Panc1 (cell line): ENCODE data around the gene CCDC146. TPM values are rescaled to one million over a fixed set of nuclear protein-coding genes. Genes with fewer than 3 reads are reported as not detected.
"Not testable (repeated sequence)": the region's sequence is repeated elsewhere in the genome, so short reads cannot be mapped to it uniquely, and the experiment has no call there.

ENCODE experiments used
- ATAC-seq: fragments of 200-7000 bp; cut with Tn5 transposase; 2 replicates; pipeline ENCODE4 v1.9.1; 2020; ENCODE audit warnings: mild to moderate bottlenecking, moderate library complexity
- BruUV-seq: library from RNA; stranded (reverse); fragments of 400-500 nt; replicated peaks from 2 replicates; lab custom pipeline; 2021; lab: Mats Ljungman, UMichigan
- CTCF ChIA-PET: fragments of 300-600 bp; sonication (Branson Sonifier 250); formaldehyde crosslinking; loops from one replicate; lab custom pipeline; 2022; ENCODE audit warnings: antibody characterized with exemption; lab: Charles Lee
- POLR2A ChIA-PET: fragments of 300-600 bp; sonication (Branson Sonifier 250); formaldehyde crosslinking; loops from one replicate; lab custom pipeline; 2022; ENCODE audit warnings: antibody characterized with exemption; lab: Charles Lee
- DNase-seq: peaks from one replicate; pipeline ENCODE4 v3.0.0-alpha.2; 2010; ENCODE audit warnings: low read depth, low spot score
- H3K27ac ChIP-seq: 2 replicates; pipeline ENCODE4 v1.5.1; 2011; ENCODE audit warnings: mild to moderate bottlenecking, low read length, inconsistent platforms
- H3K27me3 ChIP-seq: fragments of 200-500 bp; sonication (Bioruptor generic); 2 replicates; pipeline ENCODE4 v1.6.0; 2014; ENCODE audit warnings: low read length, inconsistent platforms; ENCODE audit not compliant: control insufficient read depth, insufficient read depth
- H3K36me3 ChIP-seq: fragments of 200-500 bp; sonication (Bioruptor generic); 2 replicates; pipeline ENCODE4 v1.5.1; 2014; ENCODE audit warnings: inconsistent platforms, mild to moderate bottlenecking, low read length, moderate library complexity; ENCODE audit not compliant: control insufficient read depth, insufficient read depth
- H3K4me1 ChIP-seq: 2 replicates; pipeline ENCODE4 v1.5.1; 2011; ENCODE audit warnings: inconsistent platforms, mild to moderate bottlenecking, low read length, moderate library complexity; ENCODE audit not compliant: control insufficient read depth, insufficient read depth
- H3K4me3 ChIP-seq, 2 experiments: 2 replicates each; pipeline ENCODE4 v1.5.1; 2011 to 2012; ENCODE audit warnings: low read depth in 2 of 2, low read length in 2 of 2, mild to moderate bottlenecking in 2 of 2, inconsistent platforms in 1 of 2, moderate library complexity in 1 of 2
- H3K9me3 ChIP-seq: fragments of 200-500 bp; sonication (Bioruptor generic); 2 replicates; pipeline ENCODE4 v1.5.1; 2014; ENCODE audit warnings: low read depth, mild to moderate bottlenecking, inconsistent platforms, low read length, moderate library complexity; ENCODE audit not compliant: control insufficient read depth, insufficient read depth
- POLR2AphosphoS5 ChIP-seq: IDR thresholded peaks from 2 replicates; pipeline ENCODE4 v1.6.1; 2012; ENCODE audit warnings: mild to moderate bottlenecking, low read depth, low read length, moderate library complexity
- SIN3A ChIP-seq: IDR thresholded peaks from 2 replicates; pipeline ENCODE4 v1.6.1; 2012; ENCODE audit warnings: low read depth, mild to moderate bottlenecking, low read length, moderate library complexity, borderline replicate concordance; ENCODE audit not compliant: insufficient read depth
- TCF7L2 ChIP-seq: IDR thresholded peaks from 2 replicates; pipeline ENCODE4 v1.6.1; 2011; ENCODE audit warnings: mild to moderate bottlenecking, low read depth, low read length, inconsistent platforms
- in situ Hi-C: cut with HindIII; loops from 2 replicates; pipeline ENCODE4 v1.10.0; 2016; ENCODE audit warnings: low sequenced_read_pairs, low pct_unique_long_range_greater_than_20kb
- intact Hi-C: fragments of 100-400 bp; cut with micrococcal nuclease; formaldehyde crosslinking; loops from one replicate; pipeline ENCODE4 v1.10.0; 2022; ENCODE audit not compliant: unreplicated experiment
- total RNA-seq: library from RNA; stranded (reverse); gene quantifications from one replicate; pipeline ENCODE4 v1.2.1, GENCODE V29; 2021; ENCODE audit not compliant: unreplicated experiment
- TF ChIP-seq, protein P1 (sequence below), 2 experiments: IDR thresholded peaks; 2 replicates each; pipeline ENCODE4 v1.6.1; 2011 to 2012; ENCODE audit warnings: low read depth in 2 of 2, control low read depth in 1 of 2, low read length in 1 of 2, mild to moderate bottlenecking in 1 of 2, moderate library complexity in 1 of 2; ENCODE audit not compliant: insufficient read depth in 1 of 2
- TF ChIP-seq, protein P2 (sequence below): fragments of 450-650 bp; IDR thresholded peaks from 2 replicates; pipeline ENCODE4 v1.5.1; 2017; ENCODE audit warnings: mild to moderate bottlenecking

Gene CCDC146
- total RNA-seq, 1 experiment from 2014 or later, result 1.2 TPM

GRCh38 chr7:77217474-77218185 lies 95.2 kb downstream of the CCDC146 start:
- no TSS peak for BruUV-seq
- CTCF ChIA-PET, result no interaction called here
- Histone ChIP-seq H3K4me3 (no peak overlapping the region), H3K27ac (no peak overlapping the region), H3K9me3 (no peaks in the 10 kb centered on the region), H3K4me1 (no peaks in the 10 kb centered on the region), H3K36me3 (no peaks in the 10 kb centered on the region), H3K27me3 (no peaks in the 10 kb centered on the region; the same call in 1 of the 2 replicates)
- DNase-seq (no peak), ATAC-seq (no peak)
- TF ChIP-seq SIN3A, result no peak
- TF ChIP-seq, protein P1, sequence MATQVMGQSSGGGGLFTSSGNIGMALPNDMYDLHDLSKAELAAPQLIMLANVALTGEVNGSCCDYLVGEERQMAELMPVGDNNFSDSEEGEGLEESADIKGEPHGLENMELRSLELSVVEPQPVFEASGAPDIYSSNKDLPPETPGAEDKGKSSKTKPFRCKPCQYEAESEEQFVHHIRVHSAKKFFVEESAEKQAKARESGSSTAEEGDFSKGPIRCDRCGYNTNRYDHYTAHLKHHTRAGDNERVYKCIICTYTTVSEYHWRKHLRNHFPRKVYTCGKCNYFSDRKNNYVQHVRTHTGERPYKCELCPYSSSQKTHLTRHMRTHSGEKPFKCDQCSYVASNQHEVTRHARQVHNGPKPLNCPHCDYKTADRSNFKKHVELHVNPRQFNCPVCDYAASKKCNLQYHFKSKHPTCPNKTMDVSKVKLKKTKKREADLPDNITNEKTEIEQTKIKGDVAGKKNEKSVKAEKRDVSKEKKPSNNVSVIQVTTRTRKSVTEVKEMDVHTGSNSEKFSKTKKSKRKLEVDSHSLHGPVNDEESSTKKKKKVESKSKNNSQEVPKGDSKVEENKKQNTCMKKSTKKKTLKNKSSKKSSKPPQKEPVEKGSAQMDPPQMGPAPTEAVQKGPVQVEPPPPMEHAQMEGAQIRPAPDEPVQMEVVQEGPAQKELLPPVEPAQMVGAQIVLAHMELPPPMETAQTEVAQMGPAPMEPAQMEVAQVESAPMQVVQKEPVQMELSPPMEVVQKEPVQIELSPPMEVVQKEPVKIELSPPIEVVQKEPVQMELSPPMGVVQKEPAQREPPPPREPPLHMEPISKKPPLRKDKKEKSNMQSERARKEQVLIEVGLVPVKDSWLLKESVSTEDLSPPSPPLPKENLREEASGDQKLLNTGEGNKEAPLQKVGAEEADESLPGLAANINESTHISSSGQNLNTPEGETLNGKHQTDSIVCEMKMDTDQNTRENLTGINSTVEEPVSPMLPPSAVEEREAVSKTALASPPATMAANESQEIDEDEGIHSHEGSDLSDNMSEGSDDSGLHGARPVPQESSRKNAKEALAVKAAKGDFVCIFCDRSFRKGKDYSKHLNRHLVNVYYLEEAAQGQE (IDR thresholded peaks at IDR 0.05; ENCODE audit: insufficient read depth in 1 of 2, low read depth in 2 of 2, low read length in 1 of 2), result no peak
- TF ChIP-seq POLR2AphosphoS5, result no peak
- TF ChIP-seq, protein P2, sequence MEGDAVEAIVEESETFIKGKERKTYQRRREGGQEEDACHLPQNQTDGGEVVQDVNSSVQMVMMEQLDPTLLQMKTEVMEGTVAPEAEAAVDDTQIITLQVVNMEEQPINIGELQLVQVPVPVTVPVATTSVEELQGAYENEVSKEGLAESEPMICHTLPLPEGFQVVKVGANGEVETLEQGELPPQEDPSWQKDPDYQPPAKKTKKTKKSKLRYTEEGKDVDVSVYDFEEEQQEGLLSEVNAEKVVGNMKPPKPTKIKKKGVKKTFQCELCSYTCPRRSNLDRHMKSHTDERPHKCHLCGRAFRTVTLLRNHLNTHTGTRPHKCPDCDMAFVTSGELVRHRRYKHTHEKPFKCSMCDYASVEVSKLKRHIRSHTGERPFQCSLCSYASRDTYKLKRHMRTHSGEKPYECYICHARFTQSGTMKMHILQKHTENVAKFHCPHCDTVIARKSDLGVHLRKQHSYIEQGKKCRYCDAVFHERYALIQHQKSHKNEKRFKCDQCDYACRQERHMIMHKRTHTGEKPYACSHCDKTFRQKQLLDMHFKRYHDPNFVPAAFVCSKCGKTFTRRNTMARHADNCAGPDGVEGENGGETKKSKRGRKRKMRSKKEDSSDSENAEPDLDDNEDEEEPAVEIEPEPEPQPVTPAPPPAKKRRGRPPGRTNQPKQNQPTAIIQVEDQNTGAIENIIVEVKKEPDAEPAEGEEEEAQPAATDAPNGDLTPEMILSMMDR, result no peak
- TF ChIP-seq TCF7L2, result no peak
- POLR2A ChIA-PET, result no interaction called here
- intact Hi-C loops (no loop called here), in situ Hi-C loops (no loop called here)

DNA sequence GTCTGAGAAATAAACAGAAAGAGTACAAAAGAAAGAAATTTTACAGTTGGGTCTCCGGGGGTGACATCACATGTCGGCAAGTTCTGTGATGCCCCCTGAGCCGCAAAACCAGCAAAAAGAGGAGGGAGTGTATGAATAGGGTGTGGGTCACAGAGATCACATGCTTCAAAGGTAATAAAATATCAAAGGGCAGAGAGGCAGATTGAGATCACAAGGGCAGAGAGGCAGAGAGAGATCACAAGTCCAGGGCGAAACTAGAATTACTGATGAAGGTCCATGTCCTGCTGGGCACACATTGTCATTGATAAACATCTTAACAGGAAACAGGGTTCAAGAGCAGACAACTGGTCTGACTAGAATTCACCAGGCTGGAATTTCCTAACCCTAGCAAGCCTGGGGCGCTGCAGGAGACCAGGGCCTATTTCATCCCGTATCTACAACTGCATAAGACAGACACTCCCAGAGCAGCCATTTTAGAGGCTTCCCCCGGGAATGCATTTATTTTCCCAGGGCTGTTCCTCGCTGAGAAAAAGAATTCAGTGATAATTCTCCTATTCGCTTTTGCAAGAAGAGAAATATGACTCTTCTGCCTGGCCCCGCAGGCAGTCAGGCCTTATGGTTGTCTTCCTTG lies 97.4 kb downstream of the CCDC146 start:
- H3K36me3 ChIP-seq, ATAC-seq, in situ Hi-C loops, BruUV-seq, H3K4me3 ChIP-seq, H3K27me3 ChIP-seq, CTCF ChIA-PET, DNase-seq, H3K27ac ChIP-seq, POLR2A ChIA-PET, H3K4me1 ChIP-seq, H3K9me3 ChIP-seq: not testable (repeated sequence)
- intact Hi-C loops, result loop anchor here (1.0 kb wide), 1 partner anchor 27 kb away; no protein-coding TSS in a partner anchor

- ATAC-seq (no peak), DNase-seq (no peak)
- BruUV-seq, result no TSS peak
- intact Hi-C loops (no loop called here), in situ Hi-C loops (no loop called here)
- POLR2A ChIA-PET, result no interaction called here
- no peak overlapping the region for H3K27ac ChIP-seq
- TF ChIP-seq, protein P1 (IDR thresholded peaks at IDR 0.05; ENCODE audit: insufficient read depth in 1 of 2, low read depth in 2 of 2, low read length in 1 of 2), result no peak
- TF ChIP-seq, protein P2, result no peak
- no peak for TF ChIP-seq TCF7L2
- no peak for TF ChIP-seq SIN3A
- no peaks in the 10 kb centered on the region for H3K9me3 ChIP-seq
- H3K4me1 ChIP-seq, result no peaks in the 10 kb centered on the region
- CTCF ChIA-PET, result no interaction called here
- no peaks in the 10 kb centered on the region for H3K36me3 ChIP-seq
- H3K27me3 ChIP-seq, result no peaks in the 10 kb centered on the region
- H3K4me3 ChIP-seq, result no peak overlapping the region
Measured at GRCh38 chr7:77222065-77222464, 99.7 kb downstream of the CCDC146 start.
